Vagina (tissue), 2 donors: ENCODE data around the gene MB.

Experiments used
- CTCF ChIP-seq, 3 experiments: fragments of 450-650 bp in 2 of 3; fragments of 200-600 bp in 1 of 3; sonication (generic) in 1 of 3; IDR thresholded peaks; one replicate each; pipeline ENCODE4 v1.5.1; 2017 to 2019; ENCODE audit warnings: antibody characterized with exemption in 3 of 3, mild to moderate bottlenecking in 2 of 3, moderate library complexity in 2 of 3
- POLR2A ChIP-seq, 2 donors: fragments of 450-650 bp; IDR thresholded peaks; one replicate each; pipeline ENCODE4 v1.6.1; 2017; ENCODE audit warnings: antibody characterized with exemption in 2 of 2, mild to moderate bottlenecking in 2 of 2, moderate library complexity in 2 of 2
- POLR2AphosphoS5 ChIP-seq, 2 donors: sonication (generic); formaldehyde crosslinking; IDR thresholded peaks; one replicate each; pipeline ENCODE4 v1.9.0; 2017; ENCODE audit warnings: antibody characterized with exemption in 2 of 2, mild to moderate bottlenecking in 2 of 2, low read depth in 1 of 2; ENCODE audit not compliant: insufficient read depth in 1 of 2

DNA sequence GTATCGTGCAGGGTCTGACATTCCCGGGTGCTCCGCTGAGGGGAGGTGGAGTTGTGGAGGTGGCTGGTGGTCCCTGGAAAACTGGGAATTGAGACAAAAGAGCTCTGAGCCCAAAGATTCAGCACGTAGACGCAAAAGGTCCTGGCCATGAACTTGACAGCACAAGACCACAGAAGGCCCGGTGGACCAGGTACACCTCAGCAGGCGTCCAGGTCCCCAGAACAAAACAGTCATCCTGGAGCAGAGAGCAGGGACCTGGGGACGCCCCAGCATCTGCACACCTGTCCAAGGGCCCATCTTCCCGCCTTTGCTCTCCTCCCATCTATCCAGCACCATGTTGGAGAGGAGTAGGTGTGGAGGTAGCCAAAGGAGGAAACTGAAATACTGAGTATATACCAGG lies 13.8 kb upstream of the MB start:
- TF ChIP-seq CTCF (IDR thresholded peaks at IDR 0.05) (no peak), POLR2A (IDR thresholded peaks at IDR 0.05) (no peak), POLR2AphosphoS5 (IDR thresholded peaks at IDR 0.05; ENCODE audit: insufficient read depth in 1 of 2, low read depth in 1 of 2) (no peak)
